ENCODE results near the gene CRYAB.

GRCh38 chr11:111913997-111914396 lies 2.4 kb upstream of the CRYAB start:
- TF ChIP-seq POLR2A (IDR thresholded peaks at IDR 0.05): no peak
- no peak for TF ChIP-seq CTCF (IDR thresholded peaks at IDR 0.05)
